H1 (cell line): Measurements from ENCODE around the gene C22orf42. TPM values are rescaled to one million over a fixed set of nuclear protein-coding genes. Genes with fewer than 3 reads are reported as not detected.
"Not testable (repeated sequence)": the region's sequence is repeated elsewhere in the genome, so short reads cannot be mapped to it uniquely, and the experiment has no call there.

Experiments
- CTCF ChIA-PET: fragments of 300-600 bp; sonication (Branson Sonifier 250); formaldehyde crosslinking; loops from one replicate; lab custom pipeline; 2021; ENCODE audit not compliant: partially characterized antibody; lab: Charles Lee
- POLR2A ChIA-PET: fragments of 300-600 bp; sonication (Branson Sonifier 250); formaldehyde crosslinking; loops from one replicate; lab custom pipeline; 2021; ENCODE audit warnings: inconsistent platforms; ENCODE audit not compliant: partially characterized antibody; lab: Charles Lee
- DNase-seq, 2 experiments: peaks; one replicate each; pipeline versions ENCODE4 v3.0.0 to v3.0.0-alpha.2; 2010 to 2022; ENCODE audit warnings: low spot score in 2 of 2, low read depth in 1 of 2, mixed read lengths in 1 of 2
- FAIRE-seq: peaks from 2 replicates; lab custom pipeline; 2011; peaks lifted over from hg19 to GRCh38; lab: Jason Lieb, UNC
- H2AFZ ChIP-seq: 2 replicates; pipeline ENCODE4 v1.8.1; 2012; ENCODE audit warnings: low read length, inconsistent platforms
- H2AK5ac ChIP-seq: 2 replicates; pipeline ENCODE4 v1.6.1; 2013; ENCODE audit warnings: low read depth, low read length
- H2BK120ac ChIP-seq: replicated peaks from 2 replicates; pipeline ENCODE3; 2013; ENCODE audit warnings: low read depth, low read length, inconsistent platforms
- H2BK12ac ChIP-seq: 2 replicates; pipeline ENCODE4 v1.6.1; 2013; ENCODE audit warnings: low read depth, low read length
- H2BK15ac ChIP-seq: 2 replicates; pipeline ENCODE4 v1.6.1; 2013; ENCODE audit warnings: low read length
- H2BK20ac ChIP-seq: 2 replicates; pipeline ENCODE4 v1.6.1; 2013; ENCODE audit warnings: low read length
- H2BK5ac ChIP-seq: 2 replicates; pipeline ENCODE4 v1.6.1; 2013; ENCODE audit warnings: low read depth, low read length
- H3K14ac ChIP-seq: 2 replicates; pipeline ENCODE4 v1.6.1; 2013; ENCODE audit warnings: inconsistent platforms; ENCODE audit not compliant: insufficient read length
- H3K18ac ChIP-seq: 2 replicates; pipeline ENCODE4 v1.6.1; 2013; ENCODE audit warnings: low read length; ENCODE audit errors: extremely low read depth
- H3K23ac ChIP-seq: 2 replicates; pipeline ENCODE4 v1.6.1; 2013; ENCODE audit warnings: inconsistent platforms; ENCODE audit not compliant: insufficient read length
- H3K23me2 ChIP-seq: 2 replicates; pipeline ENCODE4 v1.6.1; 2013; ENCODE audit warnings: low read depth, low read length
- H3K27ac ChIP-seq: 2 replicates; pipeline ENCODE4 v1.6.1; 2011; ENCODE audit warnings: low read depth, low read length, inconsistent platforms
- H3K27me3 ChIP-seq, 4 experiments: replicated peaks in 1 of 4; 1 replicate in 1 of 4; 2 replicates in 3 of 4; pipeline versions ENCODE4 v1.6.1 to v1.8.1; 2011 to 2013; ENCODE audit warnings: low read length in 3 of 4, mild to moderate bottlenecking in 3 of 4, inconsistent platforms in 2 of 4, mixed read lengths in 2 of 4, moderate library complexity in 1 of 4; ENCODE audit not compliant: control insufficient read depth in 3 of 4, insufficient read depth in 3 of 4; ENCODE audit errors: extremely low read depth in 1 of 4
- H3K36me3 ChIP-seq, 4 experiments: 2 replicates each; pipeline versions ENCODE4 v1.6.1 to v1.8.1; 2011 to 2013; ENCODE audit warnings: mild to moderate bottlenecking in 4 of 4, low read length in 3 of 4, moderate library complexity in 2 of 4, control low read depth in 1 of 4, inconsistent platforms in 1 of 4; ENCODE audit not compliant: insufficient read depth in 4 of 4, control insufficient read depth in 2 of 4
- H3K4ac ChIP-seq: replicated peaks from 2 replicates; pipeline ENCODE3; 2013; ENCODE audit warnings: low read length, low read depth, mixed read lengths, inconsistent platforms; ENCODE audit not compliant: insufficient read length
- H3K4me1 ChIP-seq, 4 experiments: replicated peaks in 1 of 4; 1 replicate in 1 of 4; 2 replicates in 3 of 4; pipeline versions ENCODE4 v1.6.1 to v1.8.1; 2011 to 2013; ENCODE audit warnings: low read length in 3 of 4, inconsistent platforms in 2 of 4, mixed read lengths in 1 of 4; ENCODE audit not compliant: insufficient read depth in 4 of 4, control insufficient read depth in 3 of 4
- H3K4me2 ChIP-seq, 2 experiments: 2 replicates each; pipeline versions ENCODE4 v1.6.1 to v1.8.1; 2011 to 2013; ENCODE audit warnings: low read depth in 2 of 2, low read length in 2 of 2, control low read depth in 1 of 2, inconsistent platforms in 1 of 2, mild to moderate bottlenecking in 1 of 2; ENCODE audit not compliant: insufficient read depth in 1 of 2
- H3K4me3 ChIP-seq, 4 experiments: fragments of 200-600, 300-600 bp in 1 of 4; sonication (generic), shearing (Covaris generic), sonication (Bioruptor Twin) in 1 of 4; 2 replicates each; pipeline versions ENCODE4 v1.5.1 to v1.8.1; 2011 to 2016; ENCODE audit warnings: low read length in 4 of 4, low read depth in 3 of 4, control low read depth in 2 of 4, inconsistent platforms in 2 of 4, mild to moderate bottlenecking in 2 of 4, mixed read lengths in 1 of 4, moderate library complexity in 1 of 4; ENCODE audit not compliant: insufficient read depth in 2 of 4; ENCODE audit errors: extremely low read depth in 1 of 4
- H3K56ac ChIP-seq: replicated peaks from 2 replicates; pipeline ENCODE3; 2013; ENCODE audit warnings: low read depth, mild to moderate bottlenecking, mixed read lengths, low read length, inconsistent platforms; ENCODE audit not compliant: insufficient read length
- H3K79me1 ChIP-seq: 2 replicates; pipeline ENCODE4 v1.6.1; 2013; ENCODE audit warnings: low read depth, low read length, control low read depth
- H3K79me2 ChIP-seq, 2 experiments: 2 replicates each; pipeline versions ENCODE4 v1.6.1 to v1.8.1; 2012 to 2013; ENCODE audit warnings: low read length in 2 of 2, mild to moderate bottlenecking in 2 of 2, inconsistent platforms in 1 of 2; ENCODE audit not compliant: insufficient read depth in 2 of 2, control insufficient read depth in 1 of 2
- H3K9ac ChIP-seq, 4 experiments: replicated peaks in 1 of 4; 1 replicate in 1 of 4; 2 replicates in 3 of 4; pipeline versions ENCODE4 v1.6.1 to v1.8.1; 2011 to 2013; ENCODE audit warnings: low read depth in 3 of 4, low read length in 3 of 4, control low read depth in 2 of 4, mild to moderate bottlenecking in 2 of 4, moderate library complexity in 2 of 4, inconsistent platforms in 1 of 4; ENCODE audit errors: extremely low read depth in 1 of 4
- H3K9me3 ChIP-seq, 2 experiments: 2 replicates each; pipeline versions ENCODE4 v1.6.1 to v1.8.1; 2012 to 2013; ENCODE audit warnings: mild to moderate bottlenecking in 2 of 2, moderate library complexity in 2 of 2, control low read depth in 1 of 2, inconsistent platforms in 1 of 2, low read depth in 1 of 2, low read length in 1 of 2, mixed read lengths in 1 of 2; ENCODE audit not compliant: insufficient read depth in 2 of 2
- H4K20me1 ChIP-seq, 2 experiments: replicated peaks in 1 of 2; 2 replicates each; pipeline versions ENCODE3 to v1.8.1; 2011 to 2013; ENCODE audit warnings: inconsistent platforms in 2 of 2, low read length in 2 of 2, mild to moderate bottlenecking in 1 of 2; ENCODE audit not compliant: insufficient read depth in 2 of 2, control insufficient read depth in 1 of 2
- H4K5ac ChIP-seq: 2 replicates; pipeline ENCODE4 v1.6.1; 2013; ENCODE audit warnings: low read length, low read depth, mixed read lengths, inconsistent platforms; ENCODE audit not compliant: insufficient read length
- H4K8ac ChIP-seq: 2 replicates; pipeline ENCODE4 v1.8.0; 2013; ENCODE audit warnings: mild to moderate bottlenecking, moderate library complexity, low read length, inconsistent platforms; ENCODE audit not compliant: insufficient read depth; ENCODE audit errors: extremely low read depth
- H4K91ac ChIP-seq: replicated peaks from 2 replicates; pipeline ENCODE3; 2013; ENCODE audit warnings: low read length, mixed read lengths, inconsistent platforms; ENCODE audit not compliant: insufficient read length
- WGBS, 2 experiments: shearing (Covaris generic) in 1 of 2; methylation state at CpG; one replicate each; pipeline versions ENCODE4 v1.1.6 to v1.1.7; 2013 to 2015; ENCODE audit warnings: low lambda C conversion rate in 2 of 2, mixed read lengths in 2 of 2, inconsistent platforms in 1 of 2, low coverage in 1 of 2, missing lambda C conversion rate in 1 of 2; ENCODE audit not compliant: insufficient replicate concordance in 2 of 2, insufficient coverage in 1 of 2, insufficient read length in 1 of 2; ENCODE audit errors: extremely low coverage in 1 of 2, missing lambda C conversion rate in 1 of 2; 5-methylcytosine and 5-hydroxymethylcytosine counted together
- polyA plus RNA-seq, 7 experiments: library from polyadenylated mRNA; depleted of rRNA in 3 of 7; stranded (reverse) in 5 of 7; unstranded in 2 of 7; fragments of >200 nt in 5 of 7; fragments of 200-250 nt in 2 of 7; gene quantifications; 1 replicate in 5 of 7; 2 replicates in 1 of 7; 4 replicates in 1 of 7; pipeline versions ENCODE4 v1.2.1 to v1.2.3, GENCODE V29; 2011 to 2013; ENCODE audit warnings: missing spikeins in 2 of 7, mixed read lengths in 2 of 7
- total RNA-seq: library from RNA; stranded (reverse); fragmentation: NEBNext Ultra II Directional; extraction: Animal tissue kit (Norgen Biotek cat#: 25700); gene quantifications from 2 replicates; pipeline ENCODE4 v1.2.1, GENCODE V29; 2021

C22orf42 gene
- total and polyA plus RNA-seq, 2 of the 8 experiments (the other 6 are each of a cell fraction or from before 2014, with no cell fraction given), result 0.50 TPM; not detected in 1

- DNase-seq, H4K8ac ChIP-seq, H3K9me3 ChIP-seq, POLR2A ChIA-PET, H4K91ac ChIP-seq, H3K4me2 ChIP-seq, H2BK120ac ChIP-seq, H3K56ac ChIP-seq, H2BK15ac ChIP-seq, H3K79me2 ChIP-seq, H2BK12ac ChIP-seq, H2BK5ac ChIP-seq, H2BK20ac ChIP-seq, H3K4ac ChIP-seq, FAIRE-seq, H3K23ac ChIP-seq, H3K18ac ChIP-seq, H3K27me3 ChIP-seq, H4K5ac ChIP-seq, H3K79me1 ChIP-seq, H3K23me2 ChIP-seq, H3K27ac ChIP-seq, H2AK5ac ChIP-seq, H3K4me3 ChIP-seq, CTCF ChIA-PET, H4K20me1 ChIP-seq, H3K36me3 ChIP-seq, H3K14ac ChIP-seq, H3K4me1 ChIP-seq, H2AFZ ChIP-seq, H3K9ac ChIP-seq: not testable (repeated sequence)
- 94% methylated on average over 11 of the region's 14 CpGs; no CpG with 5 or more reads in 1 of the 2 experiments for WGBS, 2 experiments
These were observed 24.3 kb downstream of the C22orf42 start for GRCh38 chr22:32134796-32135195.
